ENCODE measurements around the gene NAT9.

Gene NAT9

DNA sequence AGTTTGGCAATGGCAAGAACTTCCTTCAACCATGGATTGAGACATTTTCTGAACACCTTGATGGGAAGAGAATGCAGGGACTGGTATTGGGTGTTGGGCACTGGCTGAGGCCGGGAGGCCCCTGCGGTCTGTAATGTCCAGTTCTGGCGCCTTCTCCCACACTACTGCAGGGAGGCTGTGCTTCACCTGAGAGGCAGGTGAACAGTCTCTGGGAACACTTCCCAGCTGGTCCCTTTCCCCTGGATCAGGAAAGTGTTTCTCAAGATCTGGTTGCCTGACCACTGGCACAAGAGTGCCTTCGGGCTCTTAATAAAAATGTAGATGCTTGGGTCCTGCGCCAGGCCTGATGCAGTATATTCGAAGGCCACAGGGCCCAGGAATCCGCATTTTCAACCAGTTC lies 28.5 kb upstream of the NAT9 start:
- no peak for DNase-seq (ENCODE audit: low read depth)
- TF ChIP-seq, protein P1, sequence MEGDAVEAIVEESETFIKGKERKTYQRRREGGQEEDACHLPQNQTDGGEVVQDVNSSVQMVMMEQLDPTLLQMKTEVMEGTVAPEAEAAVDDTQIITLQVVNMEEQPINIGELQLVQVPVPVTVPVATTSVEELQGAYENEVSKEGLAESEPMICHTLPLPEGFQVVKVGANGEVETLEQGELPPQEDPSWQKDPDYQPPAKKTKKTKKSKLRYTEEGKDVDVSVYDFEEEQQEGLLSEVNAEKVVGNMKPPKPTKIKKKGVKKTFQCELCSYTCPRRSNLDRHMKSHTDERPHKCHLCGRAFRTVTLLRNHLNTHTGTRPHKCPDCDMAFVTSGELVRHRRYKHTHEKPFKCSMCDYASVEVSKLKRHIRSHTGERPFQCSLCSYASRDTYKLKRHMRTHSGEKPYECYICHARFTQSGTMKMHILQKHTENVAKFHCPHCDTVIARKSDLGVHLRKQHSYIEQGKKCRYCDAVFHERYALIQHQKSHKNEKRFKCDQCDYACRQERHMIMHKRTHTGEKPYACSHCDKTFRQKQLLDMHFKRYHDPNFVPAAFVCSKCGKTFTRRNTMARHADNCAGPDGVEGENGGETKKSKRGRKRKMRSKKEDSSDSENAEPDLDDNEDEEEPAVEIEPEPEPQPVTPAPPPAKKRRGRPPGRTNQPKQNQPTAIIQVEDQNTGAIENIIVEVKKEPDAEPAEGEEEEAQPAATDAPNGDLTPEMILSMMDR (IDR thresholded peaks at IDR 0.05; ENCODE audit: control insufficient read depth, extremely low read depth, insufficient read depth) = no peak
- H3K4me3 ChIP-seq (ENCODE audit: low read depth, low read length) = no peak overlapping the region

DNA sequence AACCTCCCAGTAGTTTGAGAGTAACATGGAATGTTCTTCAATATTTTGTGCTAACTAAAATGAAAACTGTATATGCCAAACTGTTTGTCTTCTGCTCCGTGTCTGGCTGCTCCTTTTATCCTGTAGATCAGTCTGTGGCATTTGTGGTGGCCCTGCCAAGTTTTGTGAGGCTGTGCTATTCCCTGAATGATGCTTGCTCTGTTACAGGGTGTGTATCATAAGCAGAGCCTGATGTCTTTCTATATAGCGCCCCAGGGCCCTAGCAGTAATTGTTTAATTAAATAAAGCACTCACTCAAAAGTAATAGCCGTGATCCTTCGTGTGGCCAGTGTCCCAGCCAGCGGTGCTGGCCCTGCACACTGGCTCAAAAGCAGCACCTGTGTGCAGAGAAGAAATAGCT lies 27.8 kb upstream of the NAT9 start:
- TF ChIP-seq, protein P1 (IDR thresholded peaks at IDR 0.05; ENCODE audit: control insufficient read depth, extremely low read depth, insufficient read depth) = no peak
- no peak for DNase-seq (ENCODE audit: low read depth)
- no peak overlapping the region for H3K4me3 ChIP-seq (ENCODE audit: low read depth, low read length)

DNA sequence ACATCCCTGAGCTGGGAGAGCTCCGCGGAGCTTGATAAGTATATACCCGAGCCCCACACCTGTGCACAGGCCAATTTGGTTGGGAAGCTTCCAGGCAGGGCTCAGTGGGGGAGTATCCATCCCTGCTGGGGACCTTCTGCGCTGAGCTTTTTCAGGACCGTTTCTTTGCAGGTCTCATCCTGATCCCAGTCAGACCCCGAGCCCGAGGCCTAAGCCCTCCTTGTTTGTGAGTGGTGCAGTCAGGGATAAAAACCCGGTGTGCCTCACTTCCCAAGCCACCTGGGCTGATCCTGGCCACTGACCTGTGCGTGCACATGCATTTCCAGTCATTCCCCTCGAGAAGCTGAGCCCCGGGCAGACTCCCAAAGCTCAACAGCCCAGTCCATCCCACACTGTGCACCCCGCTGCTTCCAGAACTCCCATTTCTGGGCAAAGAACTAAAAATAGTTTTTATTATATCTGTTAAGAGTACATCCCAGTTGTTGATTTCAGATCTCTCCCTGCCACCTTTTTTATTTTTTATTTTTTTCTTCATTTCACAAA lies 27.3 kb upstream of the NAT9 start:
- no peak overlapping the region for H3K4me3 ChIP-seq (ENCODE audit: low read depth, low read length)
- DNase-seq (ENCODE audit: low read depth) = no peak
- TF ChIP-seq, protein P1 (IDR thresholded peaks at IDR 0.05; ENCODE audit: control insufficient read depth, extremely low read depth, insufficient read depth) = no peak

DNA sequence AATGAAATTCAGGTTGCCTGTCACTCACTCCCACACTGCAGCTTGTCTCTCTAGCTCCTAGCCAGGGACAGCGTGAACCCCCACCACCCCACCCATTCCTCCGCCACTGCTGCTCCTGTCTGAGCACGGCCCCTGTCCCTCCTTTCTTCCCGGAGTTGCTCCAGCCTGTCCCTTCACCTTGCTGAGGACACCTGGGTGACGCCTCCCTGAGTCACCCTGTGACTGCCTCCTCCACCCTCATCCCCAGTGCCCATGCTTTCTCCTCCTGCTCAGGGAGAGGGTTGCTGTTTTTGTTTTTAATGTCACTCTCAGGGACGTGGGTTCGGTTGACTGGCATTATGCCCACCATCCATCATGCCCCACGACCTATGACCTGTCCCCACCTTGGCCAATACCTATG lies 25.8 kb upstream of the NAT9 start:
- no peak for DNase-seq (ENCODE audit: low read depth)
- TF ChIP-seq, protein P1 (IDR thresholded peaks at IDR 0.05; ENCODE audit: control insufficient read depth, extremely low read depth, insufficient read depth) = no peak

DNA sequence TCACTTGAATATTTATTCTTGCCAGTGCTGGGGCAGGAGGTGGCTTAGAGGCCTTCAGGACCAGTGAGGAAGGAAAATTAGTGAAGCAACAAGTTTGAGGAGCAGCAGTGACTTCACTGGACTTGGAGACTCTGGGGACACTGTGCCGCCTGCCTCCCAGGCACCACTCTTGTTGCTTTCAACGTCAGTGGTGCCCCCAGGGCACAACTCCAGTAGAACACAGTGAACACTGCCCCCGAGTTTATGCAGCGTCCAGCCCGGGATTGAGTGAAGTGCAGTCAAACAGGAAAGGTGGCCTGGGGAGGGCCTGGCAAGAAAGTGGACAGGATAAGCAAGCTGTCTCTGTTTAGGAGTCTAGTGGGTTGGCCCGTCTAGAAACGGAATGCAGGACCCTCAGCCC lies 24.4 kb upstream of the NAT9 start:
- TF ChIP-seq, protein P1 (IDR thresholded peaks at IDR 0.05; ENCODE audit: control insufficient read depth, extremely low read depth, insufficient read depth) = no peak
- no peak overlapping the region for H3K4me3 ChIP-seq (ENCODE audit: low read depth, low read length)
- no peak for DNase-seq (ENCODE audit: low read depth)

More for the DNA sequence above, 25.8 kb upstream of the NAT9 start:
- no peak overlapping the region for H3K4me3 ChIP-seq (ENCODE audit: low read depth, low read length)

DNA sequence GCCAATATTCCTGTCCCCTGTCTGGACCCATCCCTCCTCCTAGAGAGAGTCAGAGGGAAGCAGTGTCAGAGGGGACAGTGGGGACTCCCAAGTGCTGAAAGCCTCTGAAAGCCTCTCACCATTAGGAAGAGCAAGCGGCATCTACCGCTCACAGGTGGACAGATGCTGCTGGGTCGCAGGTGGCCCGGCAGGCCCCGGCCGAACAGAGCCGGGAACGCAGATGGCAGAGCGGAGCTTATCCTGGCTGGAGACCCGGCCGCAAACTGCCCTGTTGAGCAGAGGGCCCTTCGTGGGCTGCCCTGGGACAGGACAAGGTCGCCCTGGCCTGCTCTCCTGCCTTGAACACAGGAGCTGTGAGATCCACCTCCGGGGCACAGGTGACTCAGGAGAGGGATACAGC lies 23.0 kb upstream of the NAT9 start:
- H3K4me3 ChIP-seq (ENCODE audit: low read depth, low read length) = no peak overlapping the region
- no peak for DNase-seq (ENCODE audit: low read depth)
- TF ChIP-seq, protein P1 (IDR thresholded peaks at IDR 0.05; ENCODE audit: control insufficient read depth, extremely low read depth, insufficient read depth) = no peak

DNA sequence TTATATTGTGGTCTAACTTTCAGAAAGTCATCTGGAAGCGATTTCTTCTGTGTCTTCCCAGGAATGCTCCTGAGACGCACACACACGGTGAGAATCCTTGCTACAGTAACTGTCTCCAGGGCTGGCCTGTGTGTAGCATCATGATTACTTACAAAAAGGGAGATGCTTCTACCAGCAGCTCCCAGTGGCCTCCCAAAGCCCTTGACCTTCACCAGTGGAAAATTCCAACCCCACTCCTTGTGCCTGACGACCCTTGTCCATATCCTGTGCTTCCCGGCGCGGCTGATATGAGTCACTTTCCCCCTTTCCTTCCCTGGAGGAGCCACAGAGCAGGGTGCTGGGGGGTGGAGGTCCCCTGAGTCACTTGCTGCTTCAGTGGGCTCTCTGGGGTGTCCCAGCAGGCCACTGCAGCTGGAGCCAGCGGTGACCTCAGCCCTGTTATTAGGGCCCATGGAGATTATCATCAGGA lies 22.1 kb upstream of the NAT9 start:
- DNase-seq (ENCODE audit: low read depth) = no peak
- TF ChIP-seq, protein P1 (IDR thresholded peaks at IDR 0.05; ENCODE audit: control insufficient read depth, extremely low read depth, insufficient read depth) = no peak
- H3K4me3 ChIP-seq (ENCODE audit: low read depth, low read length) = no peak overlapping the region

Data from LNCaP clone FGC (cell line).